SKM-1 (cell line): Measurements from ENCODE around the gene RNLS.
A peak's percentile ranks its signal among the peaks of the same experiment; 100 is the strongest.

Experiments used
- DNase-seq: peaks from one replicate; lab custom pipeline; 2025; ENCODE audit not compliant: unreplicated experiment; lab: John Stamatoyannopoulos, UW

Gene RNLS

GRCh38 chr10:88525371-88526069, 57.6 kb downstream of the RNLS start:
- DNase-seq: no peak

- DNase-seq: no peak
Measured at GRCh38 chr10:88523739-88524400, 59.2 kb downstream of the RNLS start.

GRCh38 chr10:88522715-88523114, 60.4 kb downstream of the RNLS start:
- DNase-seq: no peak

GRCh38 chr10:88521791-88522190, 61.3 kb downstream of the RNLS start:
- no peak for DNase-seq

- no peak for DNase-seq
Measured at GRCh38 chr10:88515235-88515634, 67.9 kb downstream of the RNLS start.

GRCh38 chr10:88512599-88512998, 70.5 kb downstream of the RNLS start:
- DNase-seq: no peak

- DNase-seq: no peak
Measured at GRCh38 chr10:88508796-88509195, 74.3 kb downstream of the RNLS start.

- no peak for DNase-seq
Measured at GRCh38 chr10:88507826-88508453, 75.2 kb downstream of the RNLS start.

GRCh38 chr10:88507404-88507803, 75.7 kb downstream of the RNLS start:
- DNase-seq: no peak

GRCh38 chr10:88505680-88506215, 77.4 kb downstream of the RNLS start:
- DNase-seq: no peak

GRCh38 chr10:88505265-88505664, 77.9 kb downstream of the RNLS start:
- no peak for DNase-seq

- no peak for DNase-seq
Measured at GRCh38 chr10:88500656-88501055, 82.5 kb downstream of the RNLS start.

GRCh38 chr10:88499569-88500470, 83.3 kb downstream of the RNLS start:
- DNase-seq: no peak

- DNase-seq: no peak
Measured at GRCh38 chr10:88497913-88498312, 85.2 kb downstream of the RNLS start.

GRCh38 chr10:88494537-88494936, 88.6 kb downstream of the RNLS start:
- DNase-seq: no peak

GRCh38 chr10:88493691-88494483, 89.2 kb downstream of the RNLS start:
- DNase-seq: no peak

- peak; percentile 27 for DNase-seq
Measured at GRCh38 chr10:88491314-88491713, 91.8 kb downstream of the RNLS start.

GRCh38 chr10:88490231-88490980, 92.7 kb downstream of the RNLS start:
- no peak for DNase-seq

GRCh38 chr10:88489107-88489506, 94.0 kb downstream of the RNLS start:
- no peak for DNase-seq
